Keratinocyte (primary cell): ENCODE results near the gene TSHR. TPM values are rescaled to one million over a fixed set of nuclear protein-coding genes. Genes with fewer than 3 reads are reported as not detected.
A peak's percentile ranks its signal among the peaks of the same experiment; 100 is the strongest.

Experiments used
- DNase-seq: peaks from one replicate; pipeline ENCODE4 v3.0.0-alpha.2; 2011; ENCODE audit warnings: low read depth, missing footprints, low spot score
- FAIRE-seq: peaks from 2 replicates; lab custom pipeline; 2011; peaks lifted over from hg19 to GRCh38; lab: Jason Lieb, UNC
- H2AFZ ChIP-seq: 2 replicates; pipeline ENCODE4 v1.6.0; 2012; ENCODE audit warnings: low read length, control low read depth, inconsistent platforms; ENCODE audit not compliant: control insufficient read depth
- H3K27ac ChIP-seq: 2 replicates; pipeline ENCODE4 v1.5.1; 2011; ENCODE audit warnings: low read length; ENCODE audit not compliant: control insufficient read depth, insufficient read depth
- H3K27me3 ChIP-seq: 3 replicates; pipeline ENCODE4 v1.6.0; 2011; ENCODE audit warnings: low read length; ENCODE audit not compliant: control insufficient read depth, insufficient read depth; ENCODE audit errors: extremely low read depth
- H3K36me3 ChIP-seq, 2 experiments: 2 replicates in 1 of 2; 3 replicates in 1 of 2; pipeline ENCODE4 v1.5.1; 2011; ENCODE audit warnings: low read length in 2 of 2, mild to moderate bottlenecking in 1 of 2; ENCODE audit not compliant: control insufficient read depth in 2 of 2, insufficient read depth in 2 of 2; ENCODE audit errors: extremely low read depth in 1 of 2
- H3K4me1 ChIP-seq: 3 replicates; pipeline ENCODE4 v1.5.1; 2011; ENCODE audit warnings: low read length; ENCODE audit not compliant: control insufficient read depth, insufficient read depth; ENCODE audit errors: extremely low read depth
- H3K4me2 ChIP-seq: 3 replicates; pipeline ENCODE4 v1.6.0; 2011; ENCODE audit warnings: low read depth, low read length; ENCODE audit not compliant: control insufficient read depth, insufficient read depth; ENCODE audit errors: extremely low read depth
- H3K4me3 ChIP-seq, 3 experiments: fragments of 200-600 bp in 1 of 3; sonication (generic) in 1 of 3; 2 replicates in 2 of 3; 3 replicates in 1 of 3; pipeline ENCODE4 v1.5.1; 2011 to 2016; ENCODE audit warnings: low read length in 3 of 3, mild to moderate bottlenecking in 3 of 3, control low read depth in 2 of 3, inconsistent platforms in 1 of 3, low read depth in 1 of 3, mixed read lengths in 1 of 3, mixed run types in 1 of 3, moderate library complexity in 1 of 3; ENCODE audit not compliant: control insufficient read depth in 2 of 3, insufficient read depth in 2 of 3; ENCODE audit errors: extremely low read depth in 1 of 3
- H3K79me2 ChIP-seq: 2 replicates; pipeline ENCODE4 v1.6.0; 2012; ENCODE audit warnings: low read length; ENCODE audit not compliant: control insufficient read depth, insufficient read depth
- H3K9ac ChIP-seq: 3 replicates; pipeline ENCODE4 v1.6.0; 2011; ENCODE audit warnings: low read length; ENCODE audit not compliant: control insufficient read depth, insufficient read depth; ENCODE audit errors: extremely low read depth
- H3K9me1 ChIP-seq: 3 replicates; pipeline ENCODE4 v1.6.0; 2011; ENCODE audit warnings: low read length; ENCODE audit not compliant: control insufficient read depth, insufficient read depth; ENCODE audit errors: extremely low read depth
- H3K9me3 ChIP-seq: 2 replicates; pipeline ENCODE4 v1.5.1; 2012; ENCODE audit warnings: low read depth, low read length; ENCODE audit not compliant: control insufficient read depth
- H4K20me1 ChIP-seq: 3 replicates; pipeline ENCODE4 v1.6.0; 2011; ENCODE audit warnings: low read length; ENCODE audit not compliant: control insufficient read depth, insufficient read depth; ENCODE audit errors: extremely low read depth
- EZH2 ChIP-seq: IDR thresholded peaks from one replicate; pipeline ENCODE4 v1.6.1; 2012; ENCODE audit warnings: inconsistent platforms, mild to moderate bottlenecking, low read length, moderate library complexity
- dilution Hi-C: fragments of 300-500 bp; cut with MboI; formaldehyde crosslinking; loops from one replicate; pipeline ENCODE4 v1.7.0; 2020; ENCODE audit warnings: low sequenced_read_pairs; ENCODE audit not compliant: extremely low pct_ligation_motif_present
- polyA plus RNA-seq, 5 experiments: library from polyadenylated mRNA; depleted of rRNA in 3 of 5; stranded (reverse) in 3 of 5; stranded (forward) in 1 of 5; unstranded in 1 of 5; fragments of >200 nt; gene quantifications; 1 replicate in 1 of 5; 2 replicates in 3 of 5; 3 replicates in 1 of 5; pipeline versions ENCODE4 v1.2.1 to v1.2.3, GENCODE V29; 2011 to 2012; ENCODE audit warnings: missing spikeins in 2 of 5, low read depth in 1 of 5, low replicate concordance in 1 of 5
- TF ChIP-seq, protein P1 (sequence below), 3 experiments: IDR thresholded peaks in 1 of 3; conservative IDR thresholded peaks in 1 of 3; optimal IDR thresholded peaks in 1 of 3; 2 replicates in 2 of 3; 3 replicates in 1 of 3; pipeline versions ENCODE3 to v1.5.1; 2011; ENCODE audit warnings: low read length in 3 of 3, mild to moderate bottlenecking in 3 of 3, moderate library complexity in 2 of 3, control low read depth in 1 of 3, inconsistent platforms in 1 of 3; ENCODE audit not compliant: insufficient read depth in 2 of 3; ENCODE audit errors: extremely low read depth in 1 of 3

Gene TSHR
- polyA plus RNA-seq, 1 donor (not counting 4 experiments of a cell fraction or from before 2014, with no cell fraction given) = 0.03 TPM

GRCh38 chr14:80954687-80955299 lies 628 bp upstream of the TSHR start:
- no peaks in the 10 kb centered on the region for H3K79me2 ChIP-seq
- DNase-seq (no peak), FAIRE-seq (peak; percentile 67)
- peak overlapping the region; percentile 52 for H3K9ac ChIP-seq
- dilution Hi-C loops = no loop called here
- peak overlapping the region; percentile 39 to 74 (median 71) for H3K4me3 ChIP-seq
- H3K9me1 ChIP-seq = no peaks in the 10 kb centered on the region
- peak overlapping the region; percentile 89 for H2AFZ ChIP-seq
- no peaks in the 10 kb centered on the region for H4K20me1 ChIP-seq
- no peaks in the 10 kb centered on the region for H3K9me3 ChIP-seq
- no peak for TF ChIP-seq EZH2
- TF ChIP-seq, protein P1, sequence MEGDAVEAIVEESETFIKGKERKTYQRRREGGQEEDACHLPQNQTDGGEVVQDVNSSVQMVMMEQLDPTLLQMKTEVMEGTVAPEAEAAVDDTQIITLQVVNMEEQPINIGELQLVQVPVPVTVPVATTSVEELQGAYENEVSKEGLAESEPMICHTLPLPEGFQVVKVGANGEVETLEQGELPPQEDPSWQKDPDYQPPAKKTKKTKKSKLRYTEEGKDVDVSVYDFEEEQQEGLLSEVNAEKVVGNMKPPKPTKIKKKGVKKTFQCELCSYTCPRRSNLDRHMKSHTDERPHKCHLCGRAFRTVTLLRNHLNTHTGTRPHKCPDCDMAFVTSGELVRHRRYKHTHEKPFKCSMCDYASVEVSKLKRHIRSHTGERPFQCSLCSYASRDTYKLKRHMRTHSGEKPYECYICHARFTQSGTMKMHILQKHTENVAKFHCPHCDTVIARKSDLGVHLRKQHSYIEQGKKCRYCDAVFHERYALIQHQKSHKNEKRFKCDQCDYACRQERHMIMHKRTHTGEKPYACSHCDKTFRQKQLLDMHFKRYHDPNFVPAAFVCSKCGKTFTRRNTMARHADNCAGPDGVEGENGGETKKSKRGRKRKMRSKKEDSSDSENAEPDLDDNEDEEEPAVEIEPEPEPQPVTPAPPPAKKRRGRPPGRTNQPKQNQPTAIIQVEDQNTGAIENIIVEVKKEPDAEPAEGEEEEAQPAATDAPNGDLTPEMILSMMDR (optimal IDR thresholded peaks at IDR 0.05 in 1 of 3, IDR thresholded peaks at IDR 0.05 in 1 of 3, conservative IDR thresholded peaks at IDR 0.05 in 1 of 3; ENCODE audit: extremely low read depth in 1 of 3, insufficient read depth in 2 of 3, low read length in 3 of 3) = peak; percentile 68 to 81 (median 71)
- peaks cover 3% of the 10 kb centered on the region for H3K4me1 ChIP-seq
- peaks cover 8% of the 10 kb centered on the region for H3K27me3 ChIP-seq
- no peaks in the 10 kb centered on the region for H3K36me3 ChIP-seq
- H3K27ac ChIP-seq = no peak overlapping the region
- H3K4me2 ChIP-seq = peak overlapping the region; percentile 95

GRCh38 chr14:80956102-80956501 lies 681 bp downstream of the TSHR start:
- dilution Hi-C loops = no loop called here
- Histone ChIP-seq H2AFZ (no peak overlapping the region), H4K20me1 (no peaks in the 10 kb centered on the region), H3K9ac (no peak overlapping the region), H3K4me3 (no peak overlapping the region), H3K4me1 (peaks cover 3% of the 10 kb centered on the region), H3K79me2 (no peaks in the 10 kb centered on the region), H3K9me1 (no peaks in the 10 kb centered on the region), H3K36me3 (no peaks in the 10 kb centered on the region), H3K9me3 (no peaks in the 10 kb centered on the region), H3K27ac (no peak overlapping the region), H3K4me2 (no peak overlapping the region), H3K27me3 (peaks cover 8% of the 10 kb centered on the region)
- no peak for DNase-seq
- TF ChIP-seq, protein P1 (optimal IDR thresholded peaks at IDR 0.05 in 1 of 3, IDR thresholded peaks at IDR 0.05 in 1 of 3, conservative IDR thresholded peaks at IDR 0.05 in 1 of 3; ENCODE audit: extremely low read depth in 1 of 3, insufficient read depth in 2 of 3, low read length in 3 of 3) = no peak
- no peak for TF ChIP-seq EZH2
- FAIRE-seq = no peak
